ENCODE results near the gene TCF3.

TCF3 gene

DNA sequence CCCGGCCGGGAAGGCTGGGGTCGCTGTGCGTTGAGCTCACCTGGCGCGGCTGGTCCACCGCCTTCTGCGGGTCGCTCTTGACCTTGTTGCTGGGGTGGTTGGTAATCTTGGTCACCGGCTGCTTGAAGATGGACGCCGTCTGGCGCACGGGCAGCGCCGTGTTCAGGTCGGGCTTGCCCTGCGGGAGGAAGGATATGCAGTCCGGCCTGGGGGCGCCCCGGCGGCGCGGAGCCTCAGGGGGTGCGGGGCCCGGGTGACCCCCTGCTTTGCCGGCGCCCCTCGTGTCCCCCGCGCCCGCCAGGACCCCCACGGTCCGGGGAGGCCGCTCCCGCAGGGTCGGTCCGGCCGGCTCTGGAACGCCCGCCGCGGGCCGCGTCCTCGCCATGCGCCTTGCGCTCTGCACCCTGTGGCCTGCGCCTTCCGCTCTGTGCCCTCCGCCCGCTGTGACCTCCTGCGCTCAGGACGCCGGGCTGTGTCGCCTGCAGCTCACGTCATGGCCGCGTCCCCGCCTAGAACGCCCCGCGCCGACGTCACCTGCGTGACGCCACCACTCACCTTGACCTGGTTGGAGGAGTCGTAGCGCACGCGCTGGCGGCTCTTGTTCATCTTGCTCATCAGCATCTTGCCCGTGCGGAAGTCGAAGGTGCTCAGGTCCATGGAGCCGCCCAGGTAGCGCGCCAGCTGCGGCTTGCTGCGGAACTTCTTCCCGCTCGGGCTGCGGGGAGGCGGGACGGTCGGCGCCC, 67.7 kb downstream of the TCF3 start:
- TF ChIP-seq GATA2 (IDR thresholded peaks at IDR 0.05; ENCODE audit: low read depth, low read length) (no peak), GATA3 (IDR thresholded peaks at IDR 0.05; ENCODE audit: low read depth, low read length) (no peak)

DNA sequence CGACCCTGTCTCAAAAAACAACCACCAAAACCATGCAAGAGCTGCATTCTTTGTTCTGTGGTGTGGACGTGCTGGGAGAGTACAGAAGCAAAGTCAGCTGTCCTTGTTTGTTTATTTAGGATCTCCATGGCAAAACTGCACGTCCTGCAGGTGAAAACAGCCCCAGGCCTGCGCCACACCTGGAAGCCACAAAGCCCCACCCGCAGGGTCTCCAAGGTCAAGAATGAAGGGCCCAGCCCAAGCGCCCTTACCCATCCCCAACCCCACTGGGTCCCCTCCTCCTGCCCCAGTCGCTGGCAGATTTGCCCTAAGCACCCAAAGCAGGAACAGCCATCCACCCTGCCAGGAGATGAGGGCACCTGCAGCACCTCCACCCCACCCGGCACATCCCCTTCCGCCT, 70.2 kb downstream of the TCF3 start:
- TF ChIP-seq GATA3 (IDR thresholded peaks at IDR 0.05; ENCODE audit: low read depth, low read length) = no peak

- TF ChIP-seq GATA3 (IDR thresholded peaks at IDR 0.05; ENCODE audit: low read depth, low read length) (no peak), GATA2 (IDR thresholded peaks at IDR 0.05; ENCODE audit: low read depth, low read length) (no peak)
Measured at GRCh38 chr19:1580957-1581356, 71.5 kb downstream of the TCF3 start.

DNA sequence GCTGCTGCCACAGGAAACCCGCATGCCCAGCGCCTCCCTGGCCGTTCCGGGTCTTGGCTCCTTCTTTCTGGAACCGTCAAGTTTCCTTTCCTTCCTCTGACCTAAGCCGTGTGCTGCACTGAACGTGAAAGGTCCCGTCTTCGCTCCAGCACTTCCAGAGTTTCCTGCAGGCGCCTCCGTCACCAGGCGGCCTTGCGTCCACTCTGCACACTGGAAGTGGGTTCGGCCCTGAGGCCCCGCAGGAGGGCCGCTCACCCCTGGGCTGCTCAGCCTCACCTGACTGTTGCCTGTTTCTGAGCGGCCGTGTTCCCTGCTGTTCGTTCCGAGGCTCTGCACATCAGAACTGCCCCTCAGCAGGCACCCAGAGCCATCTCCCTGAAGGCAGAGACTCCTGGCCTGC, 72.0 kb downstream of the TCF3 start:
- no peak for TF ChIP-seq GATA2 (IDR thresholded peaks at IDR 0.05; ENCODE audit: low read depth, low read length)
- TF ChIP-seq GATA3 (IDR thresholded peaks at IDR 0.05; ENCODE audit: low read depth, low read length) = no peak

DNA sequence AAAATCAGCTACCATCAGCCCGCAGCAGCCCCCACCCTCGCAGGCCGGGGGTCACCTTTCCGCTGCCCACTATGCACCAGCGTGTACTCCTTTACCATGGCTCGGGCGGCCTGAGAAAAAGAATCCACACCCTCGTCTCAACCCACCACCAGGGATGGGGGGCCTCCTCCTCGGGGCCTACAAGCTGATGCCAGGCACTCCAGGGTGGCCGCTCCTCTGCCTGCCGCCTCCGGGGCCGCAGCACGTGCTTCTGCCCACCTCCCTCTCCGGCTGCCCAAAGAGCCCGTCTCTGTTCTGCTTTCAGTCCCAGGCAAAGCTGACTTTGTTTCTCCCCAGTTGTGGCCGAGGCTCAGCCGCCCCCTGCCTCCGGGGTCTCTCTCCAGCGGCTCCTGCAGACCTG, 73.2 kb downstream of the TCF3 start:
- TF ChIP-seq GATA3 (IDR thresholded peaks at IDR 0.05; ENCODE audit: low read depth, low read length) (no peak), GATA2 (IDR thresholded peaks at IDR 0.05; ENCODE audit: low read depth, low read length) (no peak)

GRCh38 chr19:1577929-1578618, 74.3 kb downstream of the TCF3 start:
- TF ChIP-seq GATA2 (IDR thresholded peaks at IDR 0.05; ENCODE audit: low read depth, low read length) = no peak
- no peak for TF ChIP-seq GATA3 (IDR thresholded peaks at IDR 0.05; ENCODE audit: low read depth, low read length)

GRCh38 chr19:1577090-1577928, 75.1 kb downstream of the TCF3 start:
- no peak for TF ChIP-seq GATA3 (IDR thresholded peaks at IDR 0.05; ENCODE audit: low read depth, low read length)

DNA sequence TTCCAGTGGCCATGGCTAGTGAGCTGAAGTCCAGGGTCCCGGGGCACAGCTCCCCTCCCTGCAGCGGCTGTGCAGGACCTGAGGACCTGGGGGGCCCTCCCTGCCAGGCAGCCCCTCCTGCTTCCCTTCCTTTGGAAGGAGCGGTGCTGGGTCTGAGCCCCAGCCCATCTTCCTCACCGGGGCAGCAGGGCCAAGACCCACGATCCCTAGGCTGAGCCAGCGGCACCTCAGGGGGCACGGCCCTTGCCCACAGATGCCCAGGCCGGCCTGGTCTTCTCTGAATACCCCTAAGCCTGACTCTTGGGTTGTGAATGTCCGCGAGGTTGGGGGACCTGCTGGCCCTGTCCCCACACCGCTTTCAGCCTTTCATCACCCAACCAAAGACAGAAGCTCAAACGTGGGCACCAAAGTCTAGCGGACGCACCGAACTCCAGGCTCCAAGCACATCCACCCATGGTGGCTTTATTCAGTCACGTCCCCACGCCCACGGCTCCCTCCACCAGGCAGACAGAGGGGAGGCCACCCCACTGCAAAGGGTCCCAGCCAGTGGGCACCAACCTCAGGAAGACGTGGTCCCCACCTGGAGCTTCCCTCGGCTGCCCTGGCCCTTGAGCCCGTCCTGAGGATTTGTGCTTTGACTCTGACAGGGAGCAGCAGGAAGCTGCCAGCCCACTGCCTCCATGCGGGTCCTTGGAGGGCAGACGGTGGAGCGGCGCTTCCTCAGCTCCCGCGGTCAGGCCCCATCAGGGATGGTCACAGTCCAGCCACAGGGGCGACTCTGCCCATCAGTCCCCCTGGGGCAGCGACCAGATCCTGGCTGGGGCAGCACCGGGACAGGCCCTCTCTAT, 75.9 kb downstream of the TCF3 start:
- TF ChIP-seq GATA3 (IDR thresholded peaks at IDR 0.05; ENCODE audit: low read depth, low read length) (no peak), GATA2 (IDR thresholded peaks at IDR 0.05; ENCODE audit: low read depth, low read length) (no peak)

GRCh38 chr19:1575323-1576241, 76.8 kb downstream of the TCF3 start:
- TF ChIP-seq GATA3 (IDR thresholded peaks at IDR 0.05; ENCODE audit: low read depth, low read length) = no peak
- no peak for TF ChIP-seq GATA2 (IDR thresholded peaks at IDR 0.05; ENCODE audit: low read depth, low read length)

GRCh38 chr19:1574354-1575136, 77.9 kb downstream of the TCF3 start:
- TF ChIP-seq GATA2 (IDR thresholded peaks at IDR 0.05; ENCODE audit: low read depth, low read length) (no peak), GATA3 (IDR thresholded peaks at IDR 0.05; ENCODE audit: low read depth, low read length) (no peak)

DNA sequence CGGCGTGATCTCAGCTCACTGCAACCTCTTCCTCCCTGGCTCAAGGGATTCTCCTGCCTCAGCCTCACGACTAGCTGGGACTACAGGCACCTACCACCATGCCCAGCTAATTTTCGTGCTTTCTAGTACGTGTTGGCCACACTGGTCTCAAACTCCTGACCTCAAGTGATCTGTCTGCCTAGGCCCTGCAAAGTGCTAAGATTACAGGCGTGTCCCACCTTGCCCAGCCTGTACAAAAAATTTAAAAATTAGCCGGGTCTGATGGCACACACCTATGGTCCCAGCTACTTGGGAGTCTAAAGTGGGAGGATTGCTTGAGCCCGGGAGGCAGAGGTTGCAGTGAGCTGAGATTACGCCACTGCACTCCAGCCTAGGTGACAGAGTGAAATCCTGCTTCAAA, 79.6 kb downstream of the TCF3 start:
- no peak for TF ChIP-seq GATA3 (IDR thresholded peaks at IDR 0.05; ENCODE audit: low read depth, low read length)
- TF ChIP-seq GATA2 (IDR thresholded peaks at IDR 0.05; ENCODE audit: low read depth, low read length) = no peak

DNA sequence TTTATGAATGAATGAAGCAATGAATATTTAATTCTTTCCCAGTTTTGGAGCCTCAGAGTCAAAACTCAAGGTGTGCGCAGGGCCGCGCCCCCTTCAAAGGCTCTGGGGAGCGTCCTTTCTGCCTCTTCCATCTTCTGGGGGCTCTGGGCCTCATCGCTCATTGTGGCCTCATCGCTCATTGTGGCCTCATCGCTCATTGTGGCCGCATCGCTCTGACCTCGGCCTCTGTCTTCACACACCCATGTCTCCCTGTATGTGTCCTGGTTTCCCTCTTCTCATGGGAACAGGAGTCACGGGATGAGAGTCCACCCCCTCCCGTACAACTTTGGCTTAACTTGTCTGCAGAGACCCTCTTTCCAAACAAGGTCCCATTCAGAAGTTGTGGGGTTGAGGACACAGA, 81.1 kb downstream of the TCF3 start:
- TF ChIP-seq GATA3 (IDR thresholded peaks at IDR 0.05; ENCODE audit: low read depth, low read length) (no peak), GATA2 (IDR thresholded peaks at IDR 0.05; ENCODE audit: low read depth, low read length) (no peak)

All from SH-SY5Y (cell line).